Activated naive CD4-positive, alpha-beta T cell treated with anti-CD3 and anti-CD28 coated beads, Interleukin-2, amount 50 U/mL, for 16 hours (primary cell): ENCODE data around the gene TIAM1.
A peak's percentile ranks its signal among the peaks of the same experiment; 100 is the strongest.

Experiments
- DNase-seq: peaks from one replicate; pipeline ENCODE4 v3.0.0-alpha.2; 2020

TIAM1 gene

GRCh38 chr21:31343680-31344480 is at the start of gene TIAM1:
TIAM1 (minus strand) TSS chr21:31344261; CDS start chr21:31266972, 77,289 bp downstream.
- DNase-seq: peak; percentile 34

DNA sequence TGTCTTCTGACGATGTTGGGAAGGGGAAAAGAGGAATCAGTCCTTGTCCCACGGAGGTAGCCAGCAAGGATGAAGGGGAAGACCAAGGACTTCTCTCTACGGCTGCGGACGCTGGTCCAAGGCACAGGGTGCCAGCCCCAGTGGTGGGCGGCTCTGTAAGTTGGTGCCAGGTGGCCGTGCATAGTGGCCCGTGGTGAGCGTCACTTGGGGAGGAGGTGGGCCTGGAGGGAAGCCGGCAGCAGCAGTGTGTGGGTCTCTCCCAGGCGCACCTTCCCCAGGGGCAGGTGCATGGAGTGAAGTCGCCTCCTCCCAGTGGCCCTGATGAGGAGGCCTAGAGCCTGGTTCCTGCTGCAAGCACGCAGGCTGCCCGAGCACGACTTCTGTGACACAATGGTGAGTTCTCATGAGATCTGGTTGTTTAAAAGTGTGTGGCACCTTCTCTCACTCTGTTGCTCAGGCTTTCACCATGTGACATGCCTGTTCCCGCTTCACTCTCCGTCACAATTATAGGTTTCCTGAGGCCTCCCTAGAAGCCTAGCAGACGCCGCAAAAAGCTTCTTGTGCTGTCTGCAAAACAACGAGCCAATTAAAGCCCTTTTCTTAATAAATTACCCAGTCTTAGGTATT is 43.6 kb upstream of the TIAM1 start:
- no peak for DNase-seq

DNA sequence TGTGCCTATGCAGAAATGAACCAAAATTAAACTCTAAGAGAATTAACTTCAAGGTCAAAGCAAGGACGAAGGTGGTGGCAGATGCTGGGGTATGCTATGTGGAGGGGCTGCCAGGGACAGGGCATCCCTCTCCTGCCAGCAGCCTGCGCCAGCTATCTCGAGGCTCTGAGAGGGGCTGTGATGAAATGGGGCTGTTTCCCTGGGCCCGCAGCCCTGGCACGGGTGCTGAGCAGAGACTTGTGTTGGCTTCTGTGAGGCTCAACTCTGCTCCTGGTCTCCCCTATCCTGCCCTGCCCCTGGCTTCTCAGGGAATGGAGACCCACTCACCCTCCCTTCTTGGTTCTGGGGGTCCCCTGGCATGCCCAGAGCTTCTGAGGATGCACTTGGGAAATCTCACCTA is 41.9 kb upstream of the TIAM1 start:
- DNase-seq: no peak

GRCh38 chr21:31383770-31384169 is 39.7 kb upstream of the TIAM1 start:
- DNase-seq: no peak

DNA sequence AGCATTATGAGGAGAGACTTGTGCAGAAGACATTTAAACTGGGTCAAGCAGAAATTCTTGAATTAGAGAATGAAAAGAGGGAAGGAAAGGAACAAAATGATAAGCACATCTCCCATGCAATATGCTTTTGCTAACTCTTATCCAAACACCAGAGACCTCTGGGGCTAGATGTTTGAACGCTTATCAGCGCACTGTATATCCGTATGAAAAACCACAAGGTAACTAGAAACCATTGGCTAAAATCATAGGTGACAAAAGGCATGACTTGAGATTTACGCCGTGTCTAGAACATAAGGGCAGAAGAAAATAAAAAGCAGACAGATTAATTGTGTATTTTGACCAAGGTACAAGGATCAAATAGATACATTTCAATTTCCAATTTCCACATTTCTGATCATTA is 38.0 kb upstream of the TIAM1 start:
- DNase-seq: no peak

GRCh38 chr21:31376301-31376700 is 32.2 kb upstream of the TIAM1 start:
- no peak for DNase-seq

GRCh38 chr21:31374395-31374794 is 30.3 kb upstream of the TIAM1 start:
- DNase-seq: no peak

DNA sequence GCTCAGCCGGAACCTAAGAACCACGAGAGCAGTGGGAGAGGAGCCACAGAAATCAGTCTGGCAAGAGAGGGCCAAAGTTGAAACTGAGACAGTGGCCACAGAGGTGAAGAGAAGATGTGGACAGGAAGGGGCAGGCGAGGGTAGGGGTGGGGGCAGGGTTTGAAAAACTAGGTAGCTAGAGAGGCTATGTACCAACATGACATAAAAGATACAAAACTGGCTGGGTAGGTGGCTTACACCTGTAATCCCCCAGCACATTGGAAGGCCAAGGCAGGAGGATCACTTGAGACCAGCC is 28.4 kb upstream of the TIAM1 start:
- DNase-seq: no peak

GRCh38 chr21:31371715-31372470 is 27.8 kb upstream of the TIAM1 start:
- no peak for DNase-seq

GRCh38 chr21:31370893-31371544 is 27.0 kb upstream of the TIAM1 start:
- DNase-seq: no peak

DNA sequence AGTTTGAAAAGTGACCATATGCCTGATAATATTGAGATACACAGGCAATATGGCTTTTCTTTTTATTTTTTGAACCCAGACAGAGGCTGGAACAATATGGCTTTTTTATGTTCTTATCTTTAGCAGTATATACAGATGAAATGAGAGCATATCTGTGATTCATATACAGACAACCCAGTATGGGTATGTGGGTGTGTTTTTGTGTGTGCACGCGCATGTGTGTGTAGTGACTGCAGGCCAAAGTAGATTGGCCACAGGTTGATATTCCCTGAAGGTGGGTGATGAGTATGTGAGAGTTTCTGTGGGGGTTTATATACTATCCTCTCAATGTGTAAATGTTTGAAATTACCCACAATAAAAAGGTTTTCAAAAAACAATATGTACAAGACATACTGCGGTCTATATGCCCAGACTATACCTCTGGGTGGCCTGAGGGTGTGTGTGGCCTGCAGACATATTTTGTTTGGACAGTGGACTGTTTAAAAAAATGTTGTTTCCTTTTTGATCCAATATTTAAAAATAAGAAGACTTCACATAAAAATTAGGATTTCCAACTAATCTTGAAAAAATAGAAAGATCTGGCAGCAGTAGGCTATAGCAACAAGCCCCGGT is 26.3 kb upstream of the TIAM1 start:
- DNase-seq: no peak

DNA sequence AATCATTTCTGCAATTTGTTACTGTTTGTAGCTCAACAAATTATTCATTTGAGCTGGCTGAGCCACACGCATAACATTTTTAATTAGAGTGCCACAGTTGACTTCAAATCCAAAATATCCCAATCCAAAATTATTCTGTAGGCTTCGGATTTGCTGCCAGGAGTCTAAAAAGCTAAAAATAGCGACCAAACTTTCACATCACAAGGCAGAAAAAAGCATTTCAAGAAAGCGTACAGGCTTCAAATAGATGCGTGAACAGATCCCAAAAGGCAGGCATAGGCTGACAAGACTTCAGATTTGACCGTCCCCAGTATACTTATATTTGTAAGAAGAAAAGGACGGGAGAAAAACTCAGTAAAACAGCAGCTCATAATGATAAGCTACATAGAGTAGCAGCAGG is 24.3 kb upstream of the TIAM1 start:
- DNase-seq: no peak

GRCh38 chr21:31367801-31368200 is 23.7 kb upstream of the TIAM1 start:
- no peak for DNase-seq

GRCh38 chr21:31366825-31367224 is 22.8 kb upstream of the TIAM1 start:
- DNase-seq: no peak

- no peak for DNase-seq
These were observed 20.3 kb upstream of the TIAM1 start for GRCh38 chr21:31364253-31364945.

- no peak for DNase-seq
These were observed 19.7 kb upstream of the TIAM1 start for GRCh38 chr21:31363720-31364119.

DNA sequence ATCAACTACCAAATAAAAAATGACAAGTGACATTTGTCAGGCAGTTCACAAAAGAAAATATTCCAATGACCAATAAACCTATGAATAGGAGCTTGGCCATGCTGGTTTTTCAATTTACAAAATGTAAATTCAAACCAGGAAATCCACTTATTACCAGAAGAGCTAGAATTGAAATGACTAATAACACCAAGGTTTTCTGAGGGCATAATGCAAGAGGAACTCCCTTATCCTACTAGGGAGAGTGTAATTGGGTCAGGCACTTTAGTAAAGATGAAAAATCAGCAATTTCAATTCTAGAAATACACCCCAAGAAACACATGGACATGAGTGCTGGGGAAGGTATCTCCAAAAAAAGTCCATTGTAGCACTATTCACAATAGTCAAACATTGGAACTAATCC is 16.7 kb upstream of the TIAM1 start:
- DNase-seq: no peak

- no peak for DNase-seq
These were observed 14.1 kb upstream of the TIAM1 start for GRCh38 chr21:31358158-31358557.

GRCh38 chr21:31356440-31356839 is 12.4 kb upstream of the TIAM1 start:
- no peak for DNase-seq

DNA sequence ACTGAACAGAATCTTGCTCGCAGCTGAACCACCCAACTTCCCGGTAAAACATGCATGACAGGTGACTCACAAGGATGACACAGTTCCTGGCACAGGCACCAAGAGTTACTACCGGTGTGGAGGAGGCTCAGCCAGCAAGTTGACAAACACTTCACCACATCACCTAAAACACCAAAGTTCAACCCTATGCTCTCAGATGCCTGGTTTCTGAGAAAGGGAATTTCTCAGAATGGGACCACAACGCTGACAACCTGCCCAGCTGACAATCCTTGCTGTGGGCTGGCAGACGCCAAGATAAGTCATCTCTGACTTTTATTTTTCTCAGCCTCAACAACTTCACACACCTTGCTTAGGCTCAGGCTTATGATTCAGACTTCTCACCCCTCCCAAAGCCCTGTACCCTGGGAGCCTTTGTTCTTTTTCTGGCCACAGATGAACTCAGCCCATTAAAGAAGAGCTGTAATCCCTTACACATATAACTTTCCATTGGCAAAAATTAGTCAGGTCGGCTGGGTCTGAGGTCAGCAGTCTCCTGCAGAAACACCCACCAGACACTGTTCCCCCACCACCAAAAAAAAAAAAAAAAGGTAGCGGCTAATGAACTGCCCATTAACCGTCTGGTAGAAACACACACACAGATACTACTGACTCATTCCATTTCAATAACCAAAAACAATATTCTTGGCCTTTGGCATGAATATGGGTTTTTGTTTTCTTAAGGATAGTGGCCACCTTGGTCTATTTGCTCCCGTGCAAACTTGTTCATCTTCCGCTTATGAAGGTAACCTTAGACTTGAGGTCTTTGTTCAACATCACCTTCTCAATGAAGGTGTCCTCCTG is 10.8 kb upstream of the TIAM1 start:
- peak; percentile 82 for DNase-seq

- no peak for DNase-seq
These were observed 10.1 kb upstream of the TIAM1 start for GRCh38 chr21:31354122-31354521.

DNA sequence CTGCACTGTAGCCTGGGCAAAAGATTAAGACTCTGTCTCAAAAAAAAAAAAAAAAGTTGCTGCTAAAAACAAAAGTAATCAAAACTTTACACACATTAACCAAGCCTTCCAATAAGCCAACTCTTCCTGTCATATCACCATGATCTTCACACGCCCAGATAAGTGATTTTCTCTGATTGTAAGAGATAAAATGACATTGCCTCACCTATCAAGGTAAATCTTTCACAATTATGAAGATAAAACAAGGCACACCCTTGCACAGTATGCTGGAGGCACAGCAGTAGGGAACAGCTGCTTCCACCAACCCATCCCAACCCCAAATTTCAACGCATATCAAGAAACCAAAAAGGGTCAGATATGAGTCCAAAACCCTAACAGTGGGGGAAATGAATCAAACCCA is 8.8 kb upstream of the TIAM1 start:
- DNase-seq: no peak
